ENCODE data around the gene MDH2. TPM values are rescaled to one million over a fixed set of nuclear protein-coding genes. Genes with fewer than 3 reads are reported as not detected.

Gene MDH2
- total and polyA plus RNA-seq, 2 of the 8 experiments (the other 6 are each of a cell fraction or from before 2014, with no cell fraction given): 203 to 254 TPM

- Histone ChIP-seq H2BK15ac (ENCODE audit: low read length) (no peak overlapping the region), H3K27ac (ENCODE audit: low read depth, low read length) (no peak overlapping the region), H3K4me2 (ENCODE audit: insufficient read depth in 1 of 2, low read depth in 2 of 2, low read length in 2 of 2) (no peak overlapping the region), H3K23ac (ENCODE audit: insufficient read length) (no peak overlapping the region), H2BK5ac (ENCODE audit: low read depth, low read length) (no peak overlapping the region), H2BK12ac (ENCODE audit: low read depth, low read length) (no peak overlapping the region), H3K4me1 (replicated peaks in 1 of 4; ENCODE audit: control insufficient read depth in 3 of 4, insufficient read depth in 4 of 4, low read length in 3 of 4) (no peaks in the 10 kb centered on the region; a peak in 1 of 7 replicates), H2BK120ac (replicated peaks; ENCODE audit: low read depth, low read length) (no peak overlapping the region), H3K36me3 (ENCODE audit: control insufficient read depth in 2 of 4, insufficient read depth in 4 of 4, low read length in 3 of 4) (peaks cover 21 to 47% (median 42%) of the 10 kb centered on the region in 4 experiments), H3K14ac (ENCODE audit: insufficient read length) (no peak overlapping the region), H4K91ac (replicated peaks; ENCODE audit: insufficient read length, low read length) (no peak overlapping the region), H3K79me2 (ENCODE audit: control insufficient read depth in 1 of 2, insufficient read depth in 2 of 2, low read length in 2 of 2) (no peaks in the 10 kb centered on the region), H2AFZ (ENCODE audit: low read length) (no peak overlapping the region), H4K8ac (ENCODE audit: extremely low read depth, insufficient read depth, low read length) (no peak overlapping the region; the same call in 1 of the 2 replicates), H3K23me2 (ENCODE audit: low read depth, low read length) (no peaks in the 10 kb centered on the region), H3K18ac (ENCODE audit: extremely low read depth, low read length) (no peak overlapping the region), H3K56ac (replicated peaks; ENCODE audit: insufficient read length, low read depth, low read length) (no peak overlapping the region), H4K5ac (ENCODE audit: insufficient read length, low read depth, low read length) (no peak overlapping the region), H2BK20ac (ENCODE audit: low read length) (no peak overlapping the region), H3K9ac (replicated peaks in 1 of 4; ENCODE audit: extremely low read depth in 1 of 4, low read depth in 3 of 4, low read length in 3 of 4) (no peak overlapping the region), H3K4me3 (ENCODE audit: extremely low read depth in 1 of 4, insufficient read depth in 2 of 4, low read depth in 3 of 4, low read length in 4 of 4) (no peak overlapping the region), H2AK5ac (ENCODE audit: low read depth, low read length) (no peak overlapping the region), H3K27me3 (replicated peaks in 1 of 4; ENCODE audit: control insufficient read depth in 3 of 4, extremely low read depth in 1 of 4, insufficient read depth in 3 of 4, low read length in 3 of 4) (no peaks in the 10 kb centered on the region), H4K20me1 (replicated peaks in 1 of 2; ENCODE audit: control insufficient read depth in 1 of 2, insufficient read depth in 2 of 2, low read length in 2 of 2) (peaks cover 0 to 3% of the 10 kb centered on the region in 2 experiments), H3K4ac (replicated peaks; ENCODE audit: insufficient read length, low read depth, low read length) (no peak overlapping the region), H3K9me3 (ENCODE audit: insufficient read depth in 2 of 2, low read depth in 1 of 2, low read length in 1 of 2) (no peaks in the 10 kb centered on the region), H3K79me1 (ENCODE audit: low read depth, low read length) (no peaks in the 10 kb centered on the region)
- POLR2A ChIA-PET (ENCODE audit: partially characterized antibody): interaction anchor here (0.6 to 10.6 kb wide), 4 partner anchors 12 to 249 kb away, joined by 3 to 127 read pairs (median 3); partner anchors contain the start of genes MDH2 and STYXL1
- FAIRE-seq (no peak), DNase-seq (ENCODE audit: low read depth in 1 of 2, low spot score in 2 of 2) (no peak)
- CTCF ChIA-PET (ENCODE audit: partially characterized antibody): interaction anchor here (1.0 to 1.4 kb wide), 5 partner anchors 58 to 247 kb away, joined by 3 to 4 read pairs (median 3); no protein-coding TSS in a partner anchor
- TF ChIP-seq HDAC2 (IDR thresholded peaks at IDR 0.05; ENCODE audit: borderline replicate concordance in 1 of 2, low read depth in 2 of 2, low read length in 2 of 2) (no peak), EP300 (IDR thresholded peaks at IDR 0.05; ENCODE audit: borderline replicate concordance in 1 of 2, low read depth in 2 of 2, low read length in 2 of 2) (no peak)
- WGBS, 2 experiments (ENCODE audit: extremely low coverage in 1 of 2, insufficient coverage in 1 of 2, insufficient read length in 1 of 2, insufficient replicate concordance in 2 of 2, low coverage in 1 of 2, low lambda C conversion rate in 2 of 2, missing lambda C conversion rate in 1 of 2): 93% methylated on average over 14 of the region's 14 CpGs; no CpG with 5 or more reads in 1 of the 2 experiments
Measured at GRCh38 chr7:76066716-76067503, 19.0 kb downstream of the MDH2 start.
